HG03159 (cell line): ENCODE results near the gene STX4.

Experiments
- ATAC-seq: cut with Tn5 transposase; IDR thresholded peaks from one replicate; pipeline ENCODE4 v1.9.1; 2021; ENCODE audit warnings: mild to moderate bottlenecking, moderate library complexity; ENCODE audit not compliant: unreplicated experiment

Gene STX4

DNA sequence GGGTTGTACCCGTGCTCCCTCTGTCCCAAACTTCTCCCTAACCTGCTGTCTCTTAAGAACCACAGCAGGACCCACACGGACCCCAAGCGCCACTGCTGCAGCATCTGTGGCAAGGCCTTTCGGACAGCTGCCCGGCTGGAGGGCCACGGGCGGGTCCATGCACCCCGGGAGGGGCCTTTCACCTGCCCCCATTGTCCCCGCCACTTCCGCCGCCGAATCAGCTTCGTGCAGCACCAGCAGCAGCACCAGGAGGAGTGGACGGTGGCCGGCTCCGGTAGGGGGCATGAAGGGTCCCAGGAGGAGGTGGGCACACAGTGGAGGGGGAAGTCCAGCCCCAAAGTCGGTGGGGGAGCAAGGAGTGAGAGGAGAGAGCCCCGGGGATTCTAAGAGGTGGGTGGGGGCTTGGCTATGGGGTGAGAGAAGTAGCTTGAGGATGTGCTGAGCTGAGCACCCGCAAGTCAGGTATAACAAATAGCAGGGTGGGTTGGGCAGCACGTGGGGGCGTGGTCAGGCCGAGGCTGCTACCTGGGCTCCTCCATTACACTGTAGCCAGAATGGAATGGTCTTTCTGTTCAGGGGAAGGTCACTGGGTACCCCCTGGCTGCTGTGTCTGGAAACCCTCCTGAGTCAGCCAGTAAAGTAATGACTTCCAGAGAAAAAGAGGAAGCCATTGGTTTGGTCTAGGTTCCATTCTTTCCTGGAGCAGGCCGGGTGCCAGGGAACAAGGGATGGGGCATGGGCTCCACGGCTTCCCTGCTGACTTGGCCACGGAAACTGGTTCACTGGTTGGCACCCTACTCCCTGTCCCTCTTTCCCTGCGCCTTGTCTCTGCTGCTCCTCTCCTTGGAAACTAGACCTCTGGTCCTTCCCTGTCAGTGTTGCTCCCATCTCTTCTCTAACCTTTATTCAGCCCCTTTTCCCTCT is 48.3 kb downstream of the STX4 start:
- ATAC-seq, result no peak

DNA sequence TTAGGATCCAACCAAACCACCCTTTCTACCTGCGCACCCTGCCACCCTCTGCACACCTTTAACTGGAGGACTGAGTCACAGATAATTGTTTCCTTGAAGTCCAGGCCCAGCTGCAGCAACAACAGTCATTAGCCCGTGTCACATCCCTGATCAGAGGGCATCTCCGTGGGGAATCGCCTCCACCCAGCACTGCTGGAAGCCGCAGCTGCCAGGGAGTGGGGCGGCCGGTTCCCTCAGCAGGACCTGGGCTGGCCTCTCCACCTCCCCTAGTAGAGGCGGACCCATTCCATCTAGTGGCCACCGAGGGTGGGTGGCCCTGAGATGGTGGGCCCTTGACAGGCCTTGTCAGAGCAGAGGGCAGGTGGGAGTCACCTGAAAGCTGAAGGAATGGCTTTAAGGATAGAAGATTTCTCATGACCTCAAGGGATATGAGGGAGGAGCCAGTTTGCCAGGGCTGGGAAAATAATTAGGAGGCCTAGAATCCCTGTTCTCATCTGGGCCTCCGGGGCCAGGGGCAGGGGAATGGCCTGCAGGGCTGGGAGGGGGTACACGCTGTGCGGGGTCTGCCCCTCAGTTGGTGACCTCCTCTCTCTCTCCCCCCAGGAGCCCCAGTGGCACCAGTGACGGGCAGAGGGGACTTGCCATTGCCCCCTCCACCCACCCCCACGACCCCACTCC is 49.1 kb downstream of the STX4 start:
- ATAC-seq, result no peak

DNA sequence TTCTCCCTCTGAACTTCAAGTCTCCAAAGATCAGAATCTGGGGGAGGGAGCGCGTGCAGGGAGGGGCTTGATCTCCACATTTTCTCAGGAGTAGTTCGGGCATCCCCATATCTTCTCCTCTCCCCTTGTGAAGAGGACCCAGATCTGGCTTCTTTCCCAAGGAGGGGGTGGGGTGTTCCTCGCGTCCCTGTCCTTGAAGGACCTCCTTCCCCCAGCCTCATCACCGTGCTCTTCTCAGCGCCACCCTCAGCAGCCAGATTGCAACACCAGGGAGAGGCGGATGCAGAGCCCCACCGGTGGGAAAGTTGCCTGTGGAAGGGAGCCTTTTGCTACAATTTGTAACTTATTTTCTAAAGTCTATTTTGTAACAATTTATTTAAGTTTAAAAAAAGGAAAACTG is 49.7 kb downstream of the STX4 start:
- ATAC-seq, result no peak

DNA sequence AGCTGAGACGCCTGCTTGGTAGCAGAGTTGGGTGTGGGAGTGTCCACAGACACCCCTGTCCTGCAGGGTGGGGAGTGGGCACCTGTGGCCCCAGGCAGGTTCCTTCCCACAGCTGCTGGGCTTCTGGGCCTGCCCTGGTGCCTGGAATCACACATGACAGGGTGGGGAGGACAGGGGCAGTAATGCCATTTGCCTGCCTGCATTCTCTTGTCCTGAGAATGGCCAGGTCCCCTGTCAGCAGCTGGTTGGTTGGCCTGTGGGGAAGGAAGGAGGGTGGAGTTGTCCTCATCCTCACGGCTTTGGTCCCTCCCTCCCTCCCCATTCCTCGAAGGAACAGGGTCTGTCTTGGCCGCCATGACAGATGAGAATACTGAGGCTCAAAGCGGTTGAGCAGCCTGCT is 50.2 kb downstream of the STX4 start:
- ATAC-seq, result no peak

DNA sequence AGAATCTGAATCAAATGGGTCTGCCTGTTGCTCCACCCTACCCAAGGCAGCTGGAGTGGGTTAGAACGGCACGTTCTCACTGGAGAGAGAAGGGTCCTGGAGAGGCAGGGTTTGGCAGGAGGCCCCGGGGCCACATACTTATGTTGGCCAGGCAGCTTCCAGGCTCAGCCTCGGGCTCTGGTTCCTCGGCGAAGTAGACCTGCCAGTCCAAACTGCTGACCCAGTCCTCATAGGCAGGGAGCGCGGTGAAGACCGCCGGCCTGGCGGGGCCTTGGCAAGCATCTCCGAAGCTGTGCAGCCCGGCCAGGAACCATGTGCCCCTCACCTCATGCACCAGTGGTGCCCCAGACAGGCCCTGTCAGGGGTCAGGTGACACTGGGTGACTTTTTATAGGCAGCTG is 50.6 kb downstream of the STX4 start:
- no peak for ATAC-seq

DNA sequence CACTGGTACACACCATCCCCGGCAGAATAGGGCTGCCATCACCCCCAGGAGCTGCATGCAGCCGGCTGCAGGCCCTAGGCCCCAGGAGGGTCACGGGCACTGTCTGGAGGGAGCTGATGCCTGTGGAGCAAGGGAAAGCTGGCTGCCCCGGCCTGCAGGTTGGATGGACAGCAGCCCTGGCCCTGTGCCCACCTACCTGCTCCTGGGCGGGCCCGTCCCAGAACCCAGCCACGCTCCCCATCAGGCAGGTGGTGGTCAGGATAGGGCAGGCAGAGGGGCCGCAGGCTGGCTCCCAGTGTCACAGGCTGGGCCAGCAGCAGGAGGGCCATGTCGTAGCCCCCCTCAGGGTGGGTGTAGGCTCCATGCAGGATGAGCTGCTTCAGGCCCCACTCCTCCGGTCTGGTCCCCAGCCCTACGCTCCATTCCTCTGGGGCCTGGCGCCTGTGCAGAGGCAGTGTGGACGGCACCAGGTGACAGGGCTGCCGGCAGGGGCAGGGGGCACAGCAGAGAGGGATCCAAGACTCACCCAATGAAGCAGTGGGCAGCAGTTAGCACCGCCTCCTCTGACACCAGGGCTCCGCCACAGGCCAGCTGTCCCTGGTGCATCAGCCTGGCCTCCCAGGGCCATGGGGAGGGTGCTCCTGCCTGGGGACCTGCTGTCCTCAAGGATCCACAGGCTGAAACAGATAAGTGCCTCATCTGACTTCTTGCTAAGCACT is 51.4 kb downstream of the STX4 start:
- ATAC-seq, result no peak

DNA sequence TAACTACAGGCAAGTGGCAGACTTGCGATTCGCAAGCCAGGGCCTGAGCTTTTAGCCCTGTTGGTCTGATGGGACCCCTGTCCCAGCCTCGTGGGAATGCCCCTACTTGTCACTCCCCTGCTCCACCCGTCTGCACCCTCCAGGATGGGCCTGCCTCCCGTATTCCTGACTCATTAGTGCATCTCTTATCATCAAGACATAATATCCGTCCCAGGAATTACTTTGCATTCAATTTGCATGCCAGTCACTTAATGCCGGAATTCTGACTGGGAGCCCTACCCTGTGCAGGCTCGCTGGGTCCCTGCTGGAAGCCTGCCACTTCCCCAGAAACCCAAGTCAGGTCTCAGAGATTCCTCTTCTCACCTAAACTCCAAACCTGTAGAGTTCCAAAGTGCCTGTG is 52.1 kb downstream of the STX4 start:
- ATAC-seq, result no peak

DNA sequence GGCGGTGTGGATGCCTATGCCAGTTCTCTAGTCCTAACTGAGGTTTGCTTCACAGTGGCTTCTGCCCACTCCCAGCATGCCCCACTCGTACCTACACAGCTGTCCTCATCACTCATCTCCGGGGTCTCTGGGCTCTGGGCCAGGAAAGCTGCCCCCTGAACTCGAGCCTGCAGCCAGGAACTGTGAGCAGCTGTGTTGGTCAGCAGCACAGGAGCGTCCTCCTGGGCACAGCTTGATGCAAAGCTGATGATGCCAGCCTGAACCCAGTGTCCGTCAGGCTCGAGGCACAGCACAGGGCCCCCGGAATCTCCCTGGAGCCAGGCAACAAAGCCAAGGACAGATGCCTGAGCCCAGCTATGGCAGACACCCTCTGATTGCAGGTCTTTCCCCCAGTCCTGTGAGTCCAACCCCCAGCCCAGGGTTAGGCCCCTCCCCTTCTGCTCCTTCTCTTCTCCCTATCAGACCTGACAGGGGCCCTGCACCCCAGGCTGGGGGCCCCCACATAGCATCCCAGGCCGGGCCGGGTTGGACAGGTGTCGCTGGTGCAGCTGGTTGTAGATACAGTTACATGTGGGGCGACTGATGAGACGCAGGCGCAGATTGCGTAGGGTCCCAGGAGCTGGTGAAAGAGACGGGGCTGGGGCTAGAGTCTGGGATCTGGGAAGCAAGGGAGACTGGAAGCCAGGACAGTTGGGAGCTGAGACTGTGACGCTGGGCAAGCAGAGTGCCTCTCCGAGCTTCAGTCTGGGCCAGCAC is 52.7 kb downstream of the STX4 start:
- ATAC-seq, result no peak

DNA sequence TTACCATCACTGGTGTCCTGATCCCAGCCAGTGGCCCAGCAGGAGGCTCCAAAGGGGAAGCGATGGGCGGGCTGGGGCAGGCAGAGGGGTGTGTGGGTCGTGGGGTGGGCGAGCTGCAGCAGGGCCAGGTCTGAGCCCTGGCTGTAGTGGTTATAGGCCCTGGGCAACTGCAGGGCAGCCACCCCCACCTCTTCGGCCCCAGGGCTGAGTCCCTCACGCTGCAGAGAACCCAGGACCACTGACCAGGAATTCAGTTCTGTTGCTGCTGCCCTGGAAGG is 53.2 kb downstream of the STX4 start:
- no peak for ATAC-seq

DNA sequence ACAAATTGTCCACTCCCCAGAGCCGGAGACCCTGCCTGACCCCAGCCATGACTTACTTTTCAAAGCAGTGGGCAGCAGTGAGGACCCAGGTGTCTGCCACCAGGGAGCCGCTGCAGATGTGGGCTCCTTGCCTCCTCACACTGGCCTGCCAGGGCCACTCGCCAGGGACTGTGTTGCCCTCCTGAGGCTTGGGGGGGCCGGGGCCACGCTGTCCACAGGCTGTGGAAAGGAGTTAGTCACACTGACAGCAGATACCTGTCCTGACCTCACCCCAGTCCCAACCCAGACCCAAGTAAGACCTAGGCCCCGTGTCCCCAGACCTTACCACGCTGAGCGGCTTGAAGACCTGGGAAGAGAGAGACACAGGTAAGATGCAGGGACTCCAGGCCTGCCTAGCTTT is 54.1 kb downstream of the STX4 start:
- no peak for ATAC-seq

DNA sequence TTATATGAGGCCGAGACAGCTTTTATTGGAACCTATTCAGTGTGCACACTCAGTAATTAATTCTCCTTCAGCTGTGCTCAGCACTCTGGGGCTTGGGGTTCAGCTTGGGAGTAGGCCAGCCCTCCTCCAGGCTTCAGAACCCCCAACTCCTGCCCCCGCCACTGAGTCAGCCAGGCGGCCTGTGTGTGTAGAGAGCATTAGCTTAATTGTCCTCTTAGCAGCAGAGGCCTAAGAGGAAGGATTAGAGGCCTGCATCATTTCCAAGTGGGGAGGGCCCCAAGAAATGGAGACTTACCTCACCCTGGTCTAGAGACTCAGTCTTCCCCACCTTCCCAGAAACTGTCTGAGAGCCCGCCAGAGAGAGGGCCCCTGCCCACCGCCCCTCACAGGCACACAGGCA is 54.6 kb downstream of the STX4 start:
- no peak for ATAC-seq

DNA sequence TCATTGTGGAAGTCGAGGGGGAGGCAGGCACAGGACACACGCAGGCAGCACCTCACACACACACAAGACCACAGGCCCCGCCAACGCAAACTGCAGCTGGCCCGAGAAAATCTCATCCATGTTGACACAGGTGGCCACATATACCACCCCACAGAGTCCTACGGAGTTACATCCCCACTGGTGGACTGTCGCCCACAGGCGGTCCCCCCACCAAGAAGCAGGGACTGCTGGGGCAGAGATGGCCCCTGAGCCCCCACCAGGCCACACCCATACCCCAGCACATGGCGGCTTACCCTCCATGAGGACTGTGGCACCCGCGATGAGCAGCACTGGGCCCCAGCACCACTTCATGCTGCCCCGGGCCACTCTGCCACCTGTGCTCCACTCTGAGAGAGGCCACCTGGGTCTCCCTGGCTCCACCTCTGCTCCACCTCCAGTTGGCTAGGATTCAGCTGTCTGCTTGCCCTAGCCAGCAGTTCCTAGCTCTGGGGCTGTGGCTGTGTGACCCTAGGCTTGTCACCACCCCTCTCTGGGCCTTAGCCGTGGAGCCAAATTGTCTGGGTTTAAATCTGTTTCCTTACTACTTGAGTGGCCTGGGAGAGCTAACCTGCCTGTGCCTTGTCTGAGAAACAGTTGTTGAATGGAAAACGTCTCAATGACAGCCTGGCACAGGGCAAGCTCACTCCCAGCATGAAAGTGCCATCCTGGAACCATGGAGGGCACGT is 55.3 kb downstream of the STX4 start, which contains the start of gene PRSS53:
Gene PRSS53 (minus strand): TSS at position 485 of the 725 bp plus-strand sequence. CDS start 134 bp downstream, at position 351.
- no peak for ATAC-seq

DNA sequence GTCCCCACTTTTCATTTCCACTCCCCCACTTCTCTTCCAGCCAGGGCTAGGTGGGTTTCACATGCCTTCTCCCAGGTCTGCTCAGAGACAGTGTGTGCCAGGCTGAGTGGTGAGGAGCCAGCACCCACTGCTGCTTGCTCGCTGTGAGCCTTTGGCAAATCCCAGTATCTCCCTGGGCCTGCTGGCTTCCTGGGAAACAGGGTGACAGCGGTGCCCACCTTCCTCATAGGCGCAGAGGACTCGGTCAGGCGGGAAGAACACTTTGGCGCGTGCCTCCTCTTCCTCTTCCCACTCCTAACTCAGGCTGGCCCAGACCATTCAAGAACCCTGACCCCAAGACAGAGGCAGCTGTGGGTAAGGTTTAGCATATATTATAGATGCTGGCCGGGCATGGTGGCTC is 55.8 kb downstream of the STX4 start:
- ATAC-seq, result no peak
